HEK293 (cell line): ENCODE data around the gene TIPRL.

Source experiments
- GLIS2 ChIP-seq: fragments of 450-650 bp; formaldehyde crosslinking; IDR thresholded peaks from 2 replicates; pipeline ENCODE4 v1.5.1; 2016; ENCODE audit warnings: missing biosample characterization, missing genetic modification characterization
- MEIS1 ChIP-seq: sonication (generic); formaldehyde crosslinking; IDR thresholded peaks from 2 replicates; pipeline ENCODE4 v1.8.1; 2022; ENCODE audit warnings: missing genetic modification reagents, mild to moderate bottlenecking, borderline replicate concordance
- ZNF239 ChIP-seq: fragments of 450-650 bp; formaldehyde crosslinking; IDR thresholded peaks from 2 replicates; pipeline ENCODE4 v1.5.1; 2016; ENCODE audit warnings: missing biosample characterization, missing genetic modification characterization
- ZNF362 ChIP-seq: fragments of 450-650 bp; formaldehyde crosslinking; IDR thresholded peaks from 2 replicates; pipeline ENCODE4 v1.5.1; 2016; ENCODE audit warnings: missing biosample characterization, missing genetic modification characterization
- ZNF391 ChIP-seq: fragments of 450-650 bp; formaldehyde crosslinking; IDR thresholded peaks from 2 replicates; pipeline ENCODE4 v1.5.1; 2016; ENCODE audit warnings: low read depth, missing biosample characterization, missing genetic modification characterization, borderline replicate concordance
- ZNF521 ChIP-seq: fragments of 450-650 bp; formaldehyde crosslinking; IDR thresholded peaks from 2 replicates; pipeline ENCODE4 v1.5.1; 2017; ENCODE audit warnings: missing biosample characterization, mild to moderate bottlenecking, missing genetic modification characterization
- ZNF596 ChIP-seq: fragments of 450-650 bp; IDR thresholded peaks from 2 replicates; pipeline ENCODE4 v1.5.0; 2018; ENCODE audit warnings: missing biosample characterization, mild to moderate bottlenecking, missing genetic modification characterization, moderate library complexity
- TF ChIP-seq, protein P1 (sequence below): fragments of 450-650 bp; formaldehyde crosslinking; IDR thresholded peaks from 2 replicates; pipeline ENCODE4 v1.5.1; 2016; ENCODE audit warnings: missing biosample characterization, missing genetic modification characterization
- TF ChIP-seq, protein P2 (sequence below): fragments of 450-650 bp; IDR thresholded peaks from 2 replicates; pipeline ENCODE4 v1.5.1; 2018; ENCODE audit warnings: missing biosample characterization, mild to moderate bottlenecking, missing genetic modification characterization
- TF ChIP-seq, protein P3 (sequence below): fragments of 450-650 bp; formaldehyde crosslinking; IDR thresholded peaks from 2 replicates; pipeline ENCODE4 v1.5.1; 2016; ENCODE audit warnings: missing biosample characterization, missing genetic modification characterization

GRCh38 chr1:168178227-168178637, 530 bp upstream of the TIPRL start:
- TF ChIP-seq ZNF391 (tag by site-specific recombination) (no peak), GLIS2 (no peak), ZNF596 (tag by site-specific recombination) (no peak), MEIS1 (CRISPR knock-in tag) (no peak), ZNF521 (tag by site-specific recombination) (no peak), ZNF239 (tag by site-specific recombination) (no peak), ZNF362 (tag by site-specific recombination) (no peak)
- TF ChIP-seq, protein P1, sequence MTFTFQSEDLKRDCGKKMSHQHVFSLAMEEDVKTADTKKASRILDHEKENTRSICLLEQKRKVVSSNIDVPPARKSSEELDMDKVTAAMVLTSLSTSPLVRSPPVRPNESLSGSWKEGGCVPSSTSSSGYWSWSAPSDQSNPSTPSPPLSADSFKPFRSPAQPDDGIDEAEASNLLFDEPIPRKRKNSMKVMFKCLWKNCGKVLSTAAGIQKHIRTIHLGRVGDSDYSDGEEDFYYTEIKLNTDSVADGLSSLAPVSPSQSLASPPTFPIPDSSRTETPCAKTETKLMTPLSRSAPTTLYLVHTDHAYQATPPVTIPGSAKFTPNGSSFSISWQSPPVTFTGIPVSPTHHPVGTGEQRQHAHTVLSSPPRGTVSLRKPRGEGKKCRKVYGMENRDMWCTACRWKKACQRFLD (tag by site-specific recombination), result no peak
- TF ChIP-seq, protein P2, sequence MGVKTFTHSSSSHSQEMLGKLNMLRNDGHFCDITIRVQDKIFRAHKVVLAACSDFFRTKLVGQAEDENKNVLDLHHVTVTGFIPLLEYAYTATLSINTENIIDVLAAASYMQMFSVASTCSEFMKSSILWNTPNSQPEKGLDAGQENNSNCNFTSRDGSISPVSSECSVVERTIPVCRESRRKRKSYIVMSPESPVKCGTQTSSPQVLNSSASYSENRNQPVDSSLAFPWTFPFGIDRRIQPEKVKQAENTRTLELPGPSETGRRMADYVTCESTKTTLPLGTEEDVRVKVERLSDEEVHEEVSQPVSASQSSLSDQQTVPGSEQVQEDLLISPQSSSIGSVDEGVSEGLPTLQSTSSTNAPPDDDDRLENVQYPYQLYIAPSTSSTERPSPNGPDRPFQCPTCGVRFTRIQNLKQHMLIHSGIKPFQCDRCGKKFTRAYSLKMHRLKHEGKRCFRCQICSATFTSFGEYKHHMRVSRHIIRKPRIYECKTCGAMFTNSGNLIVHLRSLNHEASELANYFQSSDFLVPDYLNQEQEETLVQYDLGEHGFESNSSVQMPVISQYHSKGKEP (tag by site-specific recombination), result no peak
- TF ChIP-seq, protein P3, sequence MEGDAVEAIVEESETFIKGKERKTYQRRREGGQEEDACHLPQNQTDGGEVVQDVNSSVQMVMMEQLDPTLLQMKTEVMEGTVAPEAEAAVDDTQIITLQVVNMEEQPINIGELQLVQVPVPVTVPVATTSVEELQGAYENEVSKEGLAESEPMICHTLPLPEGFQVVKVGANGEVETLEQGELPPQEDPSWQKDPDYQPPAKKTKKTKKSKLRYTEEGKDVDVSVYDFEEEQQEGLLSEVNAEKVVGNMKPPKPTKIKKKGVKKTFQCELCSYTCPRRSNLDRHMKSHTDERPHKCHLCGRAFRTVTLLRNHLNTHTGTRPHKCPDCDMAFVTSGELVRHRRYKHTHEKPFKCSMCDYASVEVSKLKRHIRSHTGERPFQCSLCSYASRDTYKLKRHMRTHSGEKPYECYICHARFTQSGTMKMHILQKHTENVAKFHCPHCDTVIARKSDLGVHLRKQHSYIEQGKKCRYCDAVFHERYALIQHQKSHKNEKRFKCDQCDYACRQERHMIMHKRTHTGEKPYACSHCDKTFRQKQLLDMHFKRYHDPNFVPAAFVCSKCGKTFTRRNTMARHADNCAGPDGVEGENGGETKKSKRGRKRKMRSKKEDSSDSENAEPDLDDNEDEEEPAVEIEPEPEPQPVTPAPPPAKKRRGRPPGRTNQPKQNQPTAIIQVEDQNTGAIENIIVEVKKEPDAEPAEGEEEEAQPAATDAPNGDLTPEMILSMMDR (tag by site-specific recombination), result no peak
